Left ventricle myocardium inferior (tissue), 1 donor: Measurements from ENCODE around the gene NUP62. TPM values are rescaled to one million over a fixed set of nuclear protein-coding genes. Genes with fewer than 3 reads are reported as not detected.
"Not testable (repeated sequence)": the region's sequence is repeated elsewhere in the genome, so short reads cannot be mapped to it uniquely, and the experiment has no call there.

ENCODE experiments used
- DNase-seq: peaks from one replicate; pipeline ENCODE4 v3.0.0-alpha.2; 2020
- H3K27ac ChIP-seq: fragments of 200-600 bp; replicated peaks from 2 replicates; pipeline ENCODE4 v1.8.0; 2021
- H3K27me3 ChIP-seq: fragments of 200-600 bp; 2 replicates; pipeline ENCODE4 v1.8.0; 2021; ENCODE audit warnings: low read depth
- H3K36me3 ChIP-seq: fragments of 200-600 bp; 2 replicates; pipeline ENCODE4 v1.8.0; 2021
- H3K4me1 ChIP-seq: fragments of 200-600 bp; 2 replicates; pipeline ENCODE4 v1.8.0; 2021
- H3K4me3 ChIP-seq: fragments of 200-600 bp; 2 replicates; pipeline ENCODE4 v1.8.0; 2021; ENCODE audit warnings: mild to moderate bottlenecking, moderate library complexity
- H3K9me3 ChIP-seq: fragments of 200-600 bp; replicated peaks from 2 replicates; pipeline ENCODE4 v1.8.0; 2021
- CTCF ChIP-seq: fragments of 200-600 bp; IDR thresholded peaks from 2 replicates; pipeline ENCODE4 v1.8.0; 2021; ENCODE audit warnings: antibody characterized with exemption, mild to moderate bottlenecking, borderline replicate concordance
- intact Hi-C: fragments of 100-400 bp; cut with micrococcal nuclease; formaldehyde crosslinking; loops from one replicate; pipeline ENCODE4 v1.11.0; 2022
- total RNA-seq: library from RNA; stranded (reverse); fragmentation: NEBNext Ultra II Directional; extraction: Animal tissue kit (Norgen Biotek cat#: 25700); gene quantifications from one replicate; pipeline ENCODE4 v1.2.1, GENCODE V29; 2021
- donor health status: DM: no; HTN: yes; CAD: no; lungs with severe emphysema.

The NUP62 gene
- total RNA-seq, 1 donor from 2014 or later = 28.4 TPM

- no peak for TF ChIP-seq CTCF
- intact Hi-C loops = no loop called here
- H3K36me3 ChIP-seq = peaks cover 64% of the 10 kb centered on the region
These were observed 3.8 kb downstream of the NUP62 start for GRCh38 chr19:49925486-49925885.

GRCh38 chr19:49924881-49925210, 4.5 kb downstream of the NUP62 start:
- intact Hi-C loops, H3K27ac ChIP-seq, H3K9me3 ChIP-seq, H3K27me3 ChIP-seq, DNase-seq, H3K4me3 ChIP-seq: not testable (repeated sequence)
- H3K36me3 ChIP-seq = peaks cover 64% of the 10 kb centered on the region
- H3K4me1 ChIP-seq = peaks cover 45% of the 10 kb centered on the region

More at GRCh38 chr19:49925486-49925885, 3.8 kb downstream of the NUP62 start:
- H3K27me3 ChIP-seq = no peaks in the 10 kb centered on the region
- no peak overlapping the region for H3K27ac ChIP-seq
- H3K9me3 ChIP-seq = no peaks in the 10 kb centered on the region
- DNase-seq = no peak
- H3K4me1 ChIP-seq = peaks cover 45% of the 10 kb centered on the region
- no peak overlapping the region for H3K4me3 ChIP-seq

- Histone ChIP-seq H3K27ac (no peak overlapping the region), H3K4me1 (peaks cover 44% of the 10 kb centered on the region), H3K9me3 (no peaks in the 10 kb centered on the region), H3K27me3 (no peaks in the 10 kb centered on the region), H3K36me3 (peaks cover 64% of the 10 kb centered on the region), H3K4me3 (no peak overlapping the region)
- DNase-seq = no peak
- intact Hi-C loops = no loop called here
- no peak for TF ChIP-seq CTCF
These were observed 5.1 kb downstream of the NUP62 start for GRCh38 chr19:49924004-49924880.

GRCh38 chr19:49923055-49924003, 6.0 kb downstream of the NUP62 start:
- Histone ChIP-seq H3K36me3 (peaks cover 64% of the 10 kb centered on the region), H3K4me3 (no peak overlapping the region), H3K27ac (no peak overlapping the region), H3K4me1 (peaks cover 35% of the 10 kb centered on the region), H3K9me3 (no peaks in the 10 kb centered on the region), H3K27me3 (no peaks in the 10 kb centered on the region)
- DNase-seq = no peak
- no peak for TF ChIP-seq CTCF
- intact Hi-C loops = no loop called here

- Histone ChIP-seq H3K27me3 (no peaks in the 10 kb centered on the region), H3K4me1 (peaks cover 23% of the 10 kb centered on the region), H3K9me3 (no peaks in the 10 kb centered on the region), H3K36me3 (peaks cover 57% of the 10 kb centered on the region), H3K27ac (no peak overlapping the region), H3K4me3 (no peak overlapping the region)
- no peak for TF ChIP-seq CTCF
- intact Hi-C loops = no loop called here
- DNase-seq = no peak
These were observed 7.2 kb downstream of the NUP62 start for GRCh38 chr19:49921871-49922795.
